NCI-H2227 (cell line): ENCODE results near the gene ASNS.

Experiments
- DNase-seq: peaks from one replicate; lab custom pipeline; 2025; ENCODE audit not compliant: unreplicated experiment; lab: John Stamatoyannopoulos, UW

ASNS gene

GRCh38 chr7:97842772-97843345, 29.3 kb downstream of the ASNS start:
- no peak for DNase-seq

GRCh38 chr7:97842006-97842405, 30.2 kb downstream of the ASNS start:
- DNase-seq: no peak

GRCh38 chr7:97835296-97836138, 36.7 kb downstream of the ASNS start:
- DNase-seq: peak; percentile 82

GRCh38 chr7:97819161-97819560, 53.0 kb downstream of the ASNS start:
- peak; percentile 8 for DNase-seq

- DNase-seq: no peak
Observed at GRCh38 chr7:97818066-97818663, 54.0 kb downstream of the ASNS start.
